Ovary (tissue), 9 donors: Measurements from ENCODE around the gene MRPL11. TPM values are rescaled to one million over a fixed set of nuclear protein-coding genes. Genes with fewer than 3 reads are reported as not detected.

ENCODE experiments used
- DNase-seq, 5 donors: peaks; one replicate each; pipeline ENCODE4 v3.0.0-alpha.2; 2019 to 2020
- H3K27ac ChIP-seq, 2 donors: fragments of 200-600 bp; one replicate each; pipeline versions ENCODE4 v1.5.1 to v1.8.0; 2019 to 2022
- H3K27me3 ChIP-seq: fragments of 200-600 bp; one replicate; pipeline ENCODE4 v1.8.0; 2022
- H3K36me3 ChIP-seq: fragments of 200-600 bp; sonication (generic); one replicate; pipeline ENCODE4 v1.5.1; 2019
- H3K4me1 ChIP-seq: one replicate; pipeline ENCODE4 v1.8.1; 2013; ENCODE audit warnings: mild to moderate bottlenecking, moderate library complexity; ENCODE audit not compliant: insufficient read depth
- H3K4me3 ChIP-seq: fragments of 200-600 bp; sonication (generic); one replicate; pipeline ENCODE4 v1.5.1; 2017
- H3K9me3 ChIP-seq, 2 donors: fragments of 200-600 bp in 1 of 2; sonication (generic) in 1 of 2; one replicate each; pipeline versions ENCODE4 v1.5.1 to v1.8.1; 2013 to 2019; ENCODE audit warnings: mild to moderate bottlenecking in 1 of 2, moderate library complexity in 1 of 2
- EP300 ChIP-seq: sonication (generic); formaldehyde crosslinking; IDR thresholded peaks from one replicate; pipeline ENCODE4 v1.6.1; 2017; ENCODE audit warnings: antibody characterized with exemption
- POLR2A ChIP-seq: fragments of 450-650 bp; IDR thresholded peaks from one replicate; pipeline ENCODE4 v1.6.1; 2017; ENCODE audit warnings: antibody characterized with exemption, mild to moderate bottlenecking, moderate library complexity
- WGBS, 3 donors: extraction: QIAGEN DNeasy Blood & Tissue Kit in 1 of 3; methylation state at CpG; one replicate each; pipeline versions ENCODE4 v1.1.5 to v1.1.7; 2013 to 2017; 5-methylcytosine and 5-hydroxymethylcytosine counted together
- intact Hi-C, 4 donors: fragments of 100-400 bp; cut with DNase I; formaldehyde crosslinking; loops; one replicate each; pipeline versions ENCODE4 v1.11.0 to v1.15.1; 2022 to 2023
- polyA plus RNA-seq, 2 donors: library from polyadenylated mRNA; stranded (reverse); fragments of 200-250 nt in 1 of 2; fragments of 350-450 nt in 1 of 2; fragmentation: Illumina TruSeq in 1 of 2; extraction: RNeasy Lipid Tissue Mini Kit (QIAGEN cat#74804) in 1 of 2; gene quantifications; one replicate each; pipeline ENCODE4 v1.2.3, GENCODE V29; 2013 to 2014
- total RNA-seq, 7 donors: library from RNA; depleted of rRNA in 2 of 7; stranded (reverse); fragments of >200 nt in 2 of 7; fragmentation: NEBNext Ultra II Directional in 3 of 7; extraction: Animal tissue kit (Norgen Biotek cat#: 25700) in 3 of 7; gene quantifications; one replicate each; pipeline versions ENCODE4 v1.1.0 to v1.2.4, GENCODE V29; 2016 to 2023
- TF ChIP-seq, protein P1 (sequence below), 3 donors: fragments of 450-650 bp in 2 of 3; fragments of 200-600 bp in 1 of 3; IDR thresholded peaks; one replicate each; pipeline versions ENCODE4 v1.5.1 to v1.8.0; 2016 to 2022; ENCODE audit warnings: antibody characterized with exemption in 3 of 3, mild to moderate bottlenecking in 1 of 3
- donor health status: DM: no; HTN: no; CAD: no; lungs with moderate emphysema.
- donor health status: DM: no; HTN: no; CAD: no.
- donor health status: Bipolar disorder and iron deficiency.
- donor health status: DM: yes; HTN: yes; CAD: no.
- donor health status: DM: no; HTN: no; CAD: no.
- donor health status: DM: yes; HTN: yes; CAD: no.

Gene MRPL11
- total and polyA plus RNA-seq, 9 donors = 30.9 to 53.5 (median 41.4) TPM

DNA sequence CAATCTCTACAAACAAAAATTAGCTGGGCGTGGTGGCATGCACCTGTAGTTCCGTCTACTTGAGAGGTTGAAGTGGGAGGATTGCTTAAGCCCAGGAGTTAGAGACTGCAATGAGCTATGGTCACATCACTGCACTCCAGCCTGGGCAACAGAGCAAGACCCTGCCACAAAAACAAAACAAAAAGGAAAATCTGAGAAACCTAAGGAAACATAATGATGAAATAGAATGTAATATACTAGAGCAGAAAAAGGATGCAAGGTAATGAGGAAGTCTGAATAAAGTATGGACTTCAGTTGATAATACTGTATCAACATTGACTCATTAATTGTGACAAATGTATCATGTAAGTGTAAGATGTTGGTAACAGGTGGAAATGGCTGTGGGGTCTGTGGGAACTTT is 9.7 kb downstream of the MRPL11 start:
- no peak for DNase-seq
- 90 to 91% (median 90%) methylated on average over 2 of the region's 2 CpGs for WGBS, 3 donors
- no peaks in the 10 kb centered on the region for H3K27me3 ChIP-seq
- no peak overlapping the region for H3K4me3 ChIP-seq
- no peak overlapping the region for H3K27ac ChIP-seq
- TF ChIP-seq, protein P1, sequence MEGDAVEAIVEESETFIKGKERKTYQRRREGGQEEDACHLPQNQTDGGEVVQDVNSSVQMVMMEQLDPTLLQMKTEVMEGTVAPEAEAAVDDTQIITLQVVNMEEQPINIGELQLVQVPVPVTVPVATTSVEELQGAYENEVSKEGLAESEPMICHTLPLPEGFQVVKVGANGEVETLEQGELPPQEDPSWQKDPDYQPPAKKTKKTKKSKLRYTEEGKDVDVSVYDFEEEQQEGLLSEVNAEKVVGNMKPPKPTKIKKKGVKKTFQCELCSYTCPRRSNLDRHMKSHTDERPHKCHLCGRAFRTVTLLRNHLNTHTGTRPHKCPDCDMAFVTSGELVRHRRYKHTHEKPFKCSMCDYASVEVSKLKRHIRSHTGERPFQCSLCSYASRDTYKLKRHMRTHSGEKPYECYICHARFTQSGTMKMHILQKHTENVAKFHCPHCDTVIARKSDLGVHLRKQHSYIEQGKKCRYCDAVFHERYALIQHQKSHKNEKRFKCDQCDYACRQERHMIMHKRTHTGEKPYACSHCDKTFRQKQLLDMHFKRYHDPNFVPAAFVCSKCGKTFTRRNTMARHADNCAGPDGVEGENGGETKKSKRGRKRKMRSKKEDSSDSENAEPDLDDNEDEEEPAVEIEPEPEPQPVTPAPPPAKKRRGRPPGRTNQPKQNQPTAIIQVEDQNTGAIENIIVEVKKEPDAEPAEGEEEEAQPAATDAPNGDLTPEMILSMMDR (IDR thresholded peaks at IDR 0.05) = no peak
- no peak for TF ChIP-seq POLR2A
- TF ChIP-seq EP300 = no peak
- no peaks in the 10 kb centered on the region for H3K9me3 ChIP-seq
- H3K36me3 ChIP-seq = no peaks in the 10 kb centered on the region
- H3K4me1 ChIP-seq = no peaks in the 10 kb centered on the region
- intact Hi-C loops = no loop called here

DNA sequence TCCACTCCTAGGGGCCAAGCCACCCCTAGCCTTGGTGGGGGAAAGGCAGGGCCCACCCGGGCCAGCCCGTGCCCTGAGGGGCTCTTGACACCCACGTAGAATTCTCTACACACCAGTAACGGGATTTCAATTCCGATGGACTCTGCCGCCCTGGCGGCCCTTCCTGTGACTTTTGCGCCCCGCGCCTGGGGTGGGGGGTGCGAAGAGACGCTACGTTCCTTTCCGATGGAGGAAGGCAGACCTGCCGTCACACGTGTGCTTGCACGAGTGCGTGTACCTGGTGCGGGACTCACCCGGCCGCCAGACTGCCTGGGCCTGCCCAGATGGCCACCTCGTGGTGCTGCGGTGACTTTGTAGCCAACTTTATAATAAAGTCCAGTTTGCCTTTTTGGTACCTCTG is 12.3 kb downstream of the MRPL11 start:
- Histone ChIP-seq H3K27me3 (no peaks in the 10 kb centered on the region), H3K4me1 (no peaks in the 10 kb centered on the region), H3K4me3 (no peak overlapping the region), H3K9me3 (no peaks in the 10 kb centered on the region), H3K27ac (no peak overlapping the region), H3K36me3 (no peaks in the 10 kb centered on the region)
- 64 to 79% (median 78%) methylated on average over 20 to 23 of the region's 23 CpGs for WGBS, 3 donors
- TF ChIP-seq POLR2A = no peak
- TF ChIP-seq EP300 = no peak
- TF ChIP-seq, protein P1 (IDR thresholded peaks at IDR 0.05) = no peak
- intact Hi-C loops = no loop called here
- no peak for DNase-seq

DNA sequence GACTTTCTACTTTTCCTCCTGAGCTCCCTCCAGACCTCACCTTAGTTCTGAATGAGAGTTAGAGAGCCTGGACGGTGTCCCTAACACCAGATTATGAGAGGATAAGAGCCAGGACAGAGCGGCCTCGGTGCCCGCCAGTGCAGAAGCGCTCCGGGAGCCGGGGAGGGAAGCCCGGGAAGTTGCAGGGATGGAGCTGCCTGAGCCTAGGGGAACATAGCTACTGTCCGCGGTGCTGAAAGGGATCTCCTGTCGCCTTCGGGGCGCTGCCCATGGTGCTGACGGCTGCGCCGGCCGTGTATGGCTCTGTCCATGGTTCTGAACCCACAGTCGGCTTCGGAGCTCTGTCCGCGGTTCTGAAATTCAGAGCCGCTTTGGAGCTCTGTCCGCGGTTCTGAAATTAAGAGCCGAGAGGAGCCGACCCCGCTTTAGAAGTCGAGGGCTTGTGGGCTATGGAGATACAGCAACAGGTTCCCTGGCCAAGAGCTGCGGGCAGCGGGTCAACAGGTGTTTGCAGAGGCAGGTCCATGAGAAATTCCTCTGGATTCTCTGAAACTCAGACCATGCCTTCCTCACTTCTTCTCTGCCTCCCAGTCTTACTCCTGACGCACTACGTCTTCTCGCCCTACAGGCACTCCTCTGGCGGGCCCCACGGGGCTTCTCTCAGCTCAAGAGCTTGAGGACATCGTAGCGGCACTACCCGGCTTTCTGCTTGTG is 17.0 kb downstream of the MRPL11 start:
- H3K4me3 ChIP-seq = no peak overlapping the region
- H3K27me3 ChIP-seq = no peaks in the 10 kb centered on the region
- TF ChIP-seq POLR2A (peak; percentile 59), EP300 (no peak)
- TF ChIP-seq, protein P1 (IDR thresholded peaks at IDR 0.05) = peak in 1 of 3 donors; percentile 10
- no peak overlapping the region for H3K27ac ChIP-seq
- H3K4me1 ChIP-seq = peaks cover 7% of the 10 kb centered on the region
- H3K36me3 ChIP-seq = no peaks in the 10 kb centered on the region
- H3K9me3 ChIP-seq = no peaks in the 10 kb centered on the region
- WGBS, 3 donors = 10 to 17% (median 12%) methylated on average over 31 to 38 of the region's 38 CpGs
- intact Hi-C loops = no loop called here
- peak; percentile 92 to 97 (median 97) for DNase-seq

DNA sequence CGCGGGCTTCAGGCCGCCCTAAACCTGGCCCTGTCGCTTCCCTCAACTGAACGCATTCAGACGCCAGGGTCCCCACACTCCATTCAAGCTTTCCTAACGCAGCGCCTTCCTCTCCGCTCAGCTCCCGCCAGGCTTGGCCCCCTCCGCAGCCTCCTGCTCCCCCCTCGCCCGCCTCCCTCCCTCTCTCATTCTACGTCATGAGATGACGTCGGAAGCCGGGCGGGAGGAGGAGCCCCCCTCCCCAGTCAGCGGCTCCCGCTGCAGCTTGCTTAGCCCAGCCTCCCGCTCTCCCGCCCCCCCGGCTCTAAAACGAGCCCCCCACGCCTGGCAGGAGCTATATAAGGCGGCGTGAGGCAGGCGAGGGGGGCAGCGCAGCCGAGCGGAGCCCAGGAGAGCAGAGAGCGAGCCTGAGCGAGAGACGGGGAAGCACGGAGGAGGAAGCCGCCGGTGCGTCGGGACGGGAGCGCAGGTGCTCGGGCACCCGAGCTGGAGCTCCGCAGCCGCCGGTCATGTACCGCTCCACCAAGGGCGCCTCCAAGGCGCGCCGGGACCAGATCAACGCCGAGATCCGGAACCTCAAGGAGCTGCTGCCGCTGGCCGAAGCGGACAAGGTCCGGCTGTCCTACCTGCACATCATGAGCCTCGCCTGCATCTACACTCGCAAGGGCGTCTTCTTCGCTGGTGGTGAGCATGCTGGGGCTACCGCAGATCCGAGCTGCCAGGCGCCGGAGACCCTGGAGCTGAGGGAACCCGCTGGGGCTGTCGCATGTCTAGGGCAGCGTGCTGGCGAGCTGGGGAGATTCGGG is 17.8 kb downstream of the MRPL11 start, which contains the start of gene NPAS4:
Gene NPAS4 (plus strand): TSS at position 365 of the 806 bp plus-strand sequence. CDS start 145 bp downstream, at position 510.
- no peak within 1 kb of the TSS for H3K27ac ChIP-seq
- 4 to 8% (median 7%) methylated on average over 51 to 71 of the region's 71 CpGs for WGBS, 3 donors
- intact Hi-C loops = no loop called here
- no peak within 1 kb of the TSS for H3K4me3 ChIP-seq
- H3K4me1 ChIP-seq = peaks cover 7% of the 10 kb centered on the region
- H3K36me3 ChIP-seq = no peaks in the 10 kb centered on the region
- H3K27me3 ChIP-seq = no peaks in the 10 kb centered on the region
- TF ChIP-seq, protein P1 (IDR thresholded peaks at IDR 0.05) = no peak
- TF ChIP-seq EP300 (no peak), POLR2A (no peak)
- H3K9me3 ChIP-seq = no peaks in the 10 kb centered on the region
- DNase-seq = no peak
